GM15510 (cell line): ENCODE data around the gene INSR.
A peak's percentile ranks its signal among the peaks of the same experiment; 100 is the strongest.

Source experiments
- POLR2A ChIP-seq: IDR thresholded peaks from 3 replicates; pipeline ENCODE4 v1.6.1; 2011; ENCODE audit warnings: borderline replicate concordance; ENCODE audit not compliant: insufficient read length; ENCODE audit errors: extremely low read depth

INSR gene

GRCh38 chr19:7124782-7125181 lies 169.4 kb downstream of the INSR start:
- no peak for TF ChIP-seq POLR2A

- no peak for TF ChIP-seq POLR2A
These were observed 171.5 kb downstream of the INSR start for GRCh38 chr19:7122701-7123100.

GRCh38 chr19:7120499-7120898 lies 173.7 kb downstream of the INSR start:
- TF ChIP-seq POLR2A, result no peak

GRCh38 chr19:7119582-7119981 lies 174.6 kb downstream of the INSR start:
- no peak for TF ChIP-seq POLR2A

GRCh38 chr19:7117248-7117647 lies 177.0 kb downstream of the INSR start:
- no peak for TF ChIP-seq POLR2A

- no peak for TF ChIP-seq POLR2A
These were observed 178.5 kb downstream of the INSR start for GRCh38 chr19:7115721-7116120.

GRCh38 chr19:7113233-7113632 lies 181.0 kb downstream of the INSR start:
- TF ChIP-seq POLR2A, result no peak

GRCh38 chr19:7112675-7113074 lies 181.5 kb downstream of the INSR start:
- TF ChIP-seq POLR2A, result no peak

GRCh38 chr19:7109678-7110289 lies 184.4 kb downstream of the INSR start:
- TF ChIP-seq POLR2A, result no peak

- TF ChIP-seq POLR2A, result no peak
These were observed 187.2 kb downstream of the INSR start for GRCh38 chr19:7106711-7107657.

GRCh38 chr19:7104747-7105447 lies 189.3 kb downstream of the INSR start:
- no peak for TF ChIP-seq POLR2A

GRCh38 chr19:7101498-7102253 lies 192.5 kb downstream of the INSR start:
- TF ChIP-seq POLR2A, result no peak

- no peak for TF ChIP-seq POLR2A
These were observed 194.7 kb downstream of the INSR start for GRCh38 chr19:7099597-7099921.

- peak; percentile 73 for TF ChIP-seq POLR2A
These were observed 195.3 kb downstream of the INSR start for GRCh38 chr19:7098701-7099596.
